Glutamatergic neuron (in vitro differentiated cells): ENCODE data around the gene TOMM70. TPM values are rescaled to one million over a fixed set of nuclear protein-coding genes. Genes with fewer than 3 reads are reported as not detected.

Source experiments
- DNase-seq: peaks from one replicate; pipeline ENCODE4 v3.0.0; 2022
- H3K27ac Mint-ChIP-seq: one replicate; pipeline ENCODE4 v1.8.0; 2020; ENCODE audit warnings: mild to moderate bottlenecking, mixed read lengths, inconsistent platforms; ENCODE audit not compliant: unreplicated experiment
- H3K27me3 Mint-ChIP-seq: one replicate; pipeline ENCODE4 v1.8.0; 2020; ENCODE audit warnings: mild to moderate bottlenecking, moderate library complexity, mixed read lengths, inconsistent platforms; ENCODE audit not compliant: unreplicated experiment
- H3K36me3 Mint-ChIP-seq: one replicate; pipeline ENCODE4 v1.8.0; 2020; ENCODE audit warnings: mild to moderate bottlenecking, mixed read lengths, inconsistent platforms; ENCODE audit not compliant: unreplicated experiment
- H3K4me1 Mint-ChIP-seq: one replicate; pipeline ENCODE4 v1.8.0; 2020; ENCODE audit warnings: mild to moderate bottlenecking, low read depth, mixed read lengths, inconsistent platforms; ENCODE audit not compliant: unreplicated experiment
- H3K4me3 Mint-ChIP-seq: one replicate; pipeline ENCODE4 v1.8.0; 2020; ENCODE audit warnings: mild to moderate bottlenecking, mixed read lengths, inconsistent platforms; ENCODE audit not compliant: unreplicated experiment
- H3K9me3 Mint-ChIP-seq: one replicate; pipeline ENCODE4 v1.8.0; 2020; ENCODE audit warnings: mild to moderate bottlenecking, moderate library complexity, mixed read lengths, inconsistent platforms; ENCODE audit not compliant: unreplicated experiment
- CTCF ChIP-seq: fragments of 200-600 bp; sonication (generic); IDR thresholded peaks from one replicate; pipeline ENCODE4 v1.5.0; 2021; ENCODE audit not compliant: partially characterized antibody, unreplicated experiment
- total RNA-seq: library from RNA; stranded (reverse); fragmentation: NEBNext Ultra II Directional; extraction: Animal tissue kit (Norgen Biotek cat#: 25700); gene quantifications from one replicate; pipeline ENCODE4 v1.2.1, GENCODE V29; 2021; ENCODE audit not compliant: unreplicated experiment

TOMM70 gene
- total RNA-seq, 1 donor from 2014 or later: 34.7 TPM

GRCh38 chr3:100368441-100368840 lies 32.4 kb downstream of the TOMM70 start:
- no peak for DNase-seq
- Mint-ChIP-seq H3K27me3 (no peaks in the 10 kb centered on the region), H3K36me3 (no peaks in the 10 kb centered on the region), H3K9me3 (no peaks in the 10 kb centered on the region), H3K4me3 (no peak overlapping the region), H3K27ac (no peak overlapping the region), H3K4me1 (no peaks in the 10 kb centered on the region)
- TF ChIP-seq CTCF: no peak

- Mint-ChIP-seq H3K9me3 (no peaks in the 10 kb centered on the region), H3K27ac (no peak overlapping the region), H3K27me3 (no peaks in the 10 kb centered on the region), H3K36me3 (peaks cover 5% of the 10 kb centered on the region), H3K4me3 (no peak overlapping the region), H3K4me1 (no peaks in the 10 kb centered on the region)
- no peak for TF ChIP-seq CTCF
- DNase-seq: no peak
These were observed 34.5 kb downstream of the TOMM70 start for GRCh38 chr3:100366424-100366823.

GRCh38 chr3:100364421-100364820 lies 36.5 kb downstream of the TOMM70 start:
- Mint-ChIP-seq H3K27ac (no peak overlapping the region), H3K27me3 (no peaks in the 10 kb centered on the region), H3K36me3 (peaks cover 11% of the 10 kb centered on the region), H3K4me1 (no peaks in the 10 kb centered on the region), H3K4me3 (no peak overlapping the region), H3K9me3 (no peaks in the 10 kb centered on the region)
- DNase-seq: no peak
- TF ChIP-seq CTCF: no peak

DNA sequence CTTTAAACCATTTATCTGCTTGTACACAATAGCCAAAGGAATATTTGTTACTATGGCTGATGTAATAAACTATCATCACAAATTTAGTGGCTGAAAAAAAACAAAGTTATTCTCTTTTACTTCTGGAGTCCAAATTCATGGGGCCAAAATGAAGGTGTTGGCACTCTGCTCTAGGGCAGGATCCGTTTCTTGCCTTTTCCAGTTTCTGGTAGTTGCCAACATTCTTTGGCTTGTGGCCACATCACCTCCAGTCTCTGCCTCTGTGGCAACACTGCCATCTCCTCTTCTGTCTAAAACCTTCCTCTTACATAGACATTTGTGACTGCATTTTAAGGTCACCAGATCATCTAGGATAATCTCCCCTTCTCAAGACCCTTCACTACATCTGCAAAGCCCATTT lies 39.0 kb downstream of the TOMM70 start:
- DNase-seq: no peak
- H3K4me1 Mint-ChIP-seq: no peaks in the 10 kb centered on the region
- TF ChIP-seq CTCF: no peak
- no peak overlapping the region for H3K27ac Mint-ChIP-seq
- H3K9me3 Mint-ChIP-seq: no peaks in the 10 kb centered on the region
- no peak overlapping the region for H3K4me3 Mint-ChIP-seq
- H3K36me3 Mint-ChIP-seq: peaks cover 11% of the 10 kb centered on the region
- H3K27me3 Mint-ChIP-seq: no peaks in the 10 kb centered on the region

GRCh38 chr3:100360757-100361496 lies 40.0 kb downstream of the TOMM70 start:
- H3K4me3 Mint-ChIP-seq: no peak overlapping the region
- H3K27me3 Mint-ChIP-seq: no peaks in the 10 kb centered on the region
- DNase-seq: no peak
- peaks cover 11% of the 10 kb centered on the region for H3K36me3 Mint-ChIP-seq
- no peak for TF ChIP-seq CTCF
- H3K27ac Mint-ChIP-seq: no peak overlapping the region
- no peaks in the 10 kb centered on the region for H3K4me1 Mint-ChIP-seq
- no peaks in the 10 kb centered on the region for H3K9me3 Mint-ChIP-seq
